Erythroblast (primary cell): ENCODE results near the gene GINS3.

Source experiments
- GATA1 ChIP-seq: IDR thresholded peaks from 2 replicates; pipeline ENCODE4 v1.6.1; 2011; ENCODE audit warnings: low read depth, mild to moderate bottlenecking, control low read depth, low read length, moderate library complexity
- POLR2A ChIP-seq: IDR thresholded peaks from 2 replicates; pipeline ENCODE4 v1.6.1; 2011; ENCODE audit warnings: mild to moderate bottlenecking, low read length

DNA sequence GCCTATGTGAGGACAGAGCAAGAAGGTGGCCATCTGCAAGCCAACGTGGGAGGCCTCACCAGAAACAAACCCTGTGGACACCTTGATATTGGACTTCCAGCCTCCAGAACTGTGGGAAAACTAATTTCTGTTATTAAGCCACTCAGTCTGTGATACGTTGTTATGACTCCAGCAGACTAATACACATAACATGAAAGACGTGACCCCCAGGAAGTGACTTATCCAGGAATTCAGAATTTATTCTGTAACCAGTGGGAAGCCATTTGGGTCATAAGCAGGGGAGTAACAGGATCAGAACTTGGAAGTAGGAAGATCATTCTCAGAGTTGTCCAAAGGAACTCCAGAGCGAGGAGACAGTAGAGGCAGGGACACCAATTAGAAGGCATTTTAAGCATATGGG is 12.5 kb upstream of the GINS3 start:
- TF ChIP-seq POLR2A (no peak), GATA1 (no peak)
